VCaP (cell line): Measurements from ENCODE around the gene ARHGAP1.

Source experiments
- H3K27ac ChIP-seq: fragments of 450-650 bp; 2 replicates; pipeline ENCODE4 v1.5.1; 2017
- CTCF ChIP-seq: fragments of 450-650 bp; conservative IDR thresholded peaks from 2 replicates; pipeline ENCODE4 v1.5.1; 2017; ENCODE audit warnings: mild to moderate bottlenecking, moderate library complexity

ARHGAP1 gene

DNA sequence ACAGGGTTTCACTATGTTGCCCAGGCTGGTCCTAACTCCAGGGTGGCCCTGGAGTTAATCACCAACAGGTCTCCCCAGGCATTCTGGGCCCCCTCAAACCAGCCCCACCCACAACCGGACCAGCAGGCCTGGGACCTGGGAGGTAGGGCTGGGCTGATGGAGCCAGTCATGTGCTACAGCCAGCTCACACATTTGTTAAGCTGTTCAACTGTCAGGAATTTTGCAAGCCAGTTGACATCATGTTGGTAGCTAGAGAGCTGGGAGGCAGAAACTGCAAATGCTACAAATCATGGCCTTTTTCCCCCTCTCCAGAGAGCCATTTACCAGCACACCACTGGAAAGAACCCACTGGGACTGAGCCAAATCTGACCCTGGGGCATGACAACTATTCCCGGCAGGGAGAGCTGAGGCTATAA, 6.8 kb downstream of the ARHGAP1 start:
- no peak overlapping the region for H3K27ac ChIP-seq

DNA sequence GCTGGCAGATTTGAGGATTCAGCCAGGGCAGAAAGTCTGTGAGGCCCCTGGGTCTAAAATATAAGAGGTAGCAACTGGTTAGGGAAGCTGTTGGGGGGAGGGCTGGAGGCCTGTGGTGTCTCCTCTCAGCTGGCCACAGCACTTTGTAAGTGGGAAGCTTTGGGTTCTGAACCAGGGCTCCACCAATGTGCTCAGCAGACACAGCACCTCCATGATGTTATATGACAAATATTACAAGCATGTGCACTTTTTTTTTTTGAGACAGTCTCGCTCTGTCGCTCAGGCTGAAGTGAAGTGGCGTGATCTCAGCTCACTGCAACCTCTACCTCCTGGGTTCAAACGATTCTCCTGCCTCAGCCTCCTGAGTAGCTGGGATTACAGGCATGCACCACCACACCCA, 8.0 kb downstream of the ARHGAP1 start:
- TF ChIP-seq CTCF = no peak
- no peak overlapping the region for H3K27ac ChIP-seq

More for the DNA sequence above, 6.8 kb downstream of the ARHGAP1 start:
- no peak for TF ChIP-seq CTCF

DNA sequence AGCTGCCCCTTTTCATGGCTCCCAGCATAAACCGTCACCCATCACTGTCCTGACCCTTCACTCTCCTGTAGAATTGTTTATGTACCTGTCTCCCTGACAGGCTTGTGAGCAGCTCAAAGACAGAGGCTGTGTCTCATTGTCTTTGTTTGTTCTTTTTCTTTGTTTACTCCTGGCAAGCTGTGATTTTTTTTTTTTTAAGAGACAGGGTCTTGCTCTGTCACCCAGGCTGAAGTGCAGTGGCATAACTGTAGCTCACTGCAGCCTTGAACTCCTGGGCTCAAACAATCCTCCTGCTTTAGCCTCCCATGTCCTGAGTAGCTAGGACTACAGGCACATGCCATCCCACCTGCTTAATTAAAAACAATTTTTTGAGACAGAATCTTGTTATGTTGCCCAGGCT, 9.7 kb downstream of the ARHGAP1 start:
- no peak for TF ChIP-seq CTCF
- peak overlapping the region; percentile 48 for H3K27ac ChIP-seq

DNA sequence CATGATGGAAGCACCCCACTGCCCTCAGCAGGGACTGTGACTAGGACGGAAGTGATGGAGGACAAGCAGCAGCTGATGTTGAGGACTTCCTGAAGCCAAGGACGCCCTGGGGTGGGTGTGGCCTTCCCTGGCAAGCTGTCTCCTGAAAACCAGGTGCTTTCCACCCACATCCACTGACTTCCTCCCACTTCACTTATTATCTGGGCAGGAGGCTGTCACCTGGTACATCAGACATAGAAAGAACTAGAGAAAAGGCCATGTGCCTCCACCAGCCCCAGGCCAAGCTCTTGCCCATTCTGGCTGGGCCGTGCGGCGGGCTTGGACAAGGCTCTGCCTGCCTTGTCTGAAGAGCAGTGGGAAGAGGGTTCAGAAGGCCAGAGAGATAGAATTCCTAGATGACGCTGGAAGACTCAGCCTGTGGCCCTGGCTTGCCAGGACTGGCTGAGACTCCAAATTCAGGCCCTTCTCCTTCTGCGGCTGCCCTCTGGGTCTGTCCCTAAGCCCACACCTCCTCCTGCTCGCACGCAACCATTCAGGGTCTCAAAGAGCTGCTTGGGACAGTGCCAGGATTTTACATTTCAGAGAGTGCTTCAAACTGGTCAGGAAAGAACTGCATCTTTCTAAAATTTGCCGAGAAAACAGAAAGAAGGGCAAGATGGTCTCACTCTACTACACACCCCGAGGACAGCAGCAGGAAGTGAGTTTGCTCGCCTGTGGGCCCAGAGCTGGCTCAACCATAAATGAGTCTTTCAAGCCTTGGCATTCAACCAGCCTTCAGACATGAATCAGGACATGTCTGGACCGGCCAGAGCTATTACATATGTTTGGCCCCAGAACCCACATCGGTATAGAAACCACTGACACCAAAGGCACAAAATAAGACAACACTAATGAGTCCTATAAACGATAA, 13.3 kb downstream of the ARHGAP1 start:
- no peak for TF ChIP-seq CTCF
- H3K27ac ChIP-seq = no peak overlapping the region

DNA sequence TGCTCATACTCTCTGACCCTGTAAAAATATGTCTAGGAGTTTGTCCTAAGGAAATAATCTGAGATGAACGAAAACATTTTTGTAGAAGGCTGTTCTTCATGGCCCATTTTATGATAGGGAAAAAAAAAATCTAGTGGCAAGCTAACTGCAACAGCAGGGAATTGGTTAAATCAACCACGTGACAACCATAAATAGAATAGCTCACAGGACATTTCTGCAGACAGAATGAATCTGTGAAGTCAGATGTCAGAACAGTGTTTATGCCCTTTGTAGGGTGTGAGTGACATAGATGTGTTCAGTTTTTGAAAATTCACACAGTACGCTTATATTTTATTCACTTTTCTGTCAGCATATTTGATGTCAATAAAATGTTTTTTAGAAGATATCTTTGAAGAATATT, 16.1 kb downstream of the ARHGAP1 start:
- TF ChIP-seq CTCF = no peak
- no peak overlapping the region for H3K27ac ChIP-seq

DNA sequence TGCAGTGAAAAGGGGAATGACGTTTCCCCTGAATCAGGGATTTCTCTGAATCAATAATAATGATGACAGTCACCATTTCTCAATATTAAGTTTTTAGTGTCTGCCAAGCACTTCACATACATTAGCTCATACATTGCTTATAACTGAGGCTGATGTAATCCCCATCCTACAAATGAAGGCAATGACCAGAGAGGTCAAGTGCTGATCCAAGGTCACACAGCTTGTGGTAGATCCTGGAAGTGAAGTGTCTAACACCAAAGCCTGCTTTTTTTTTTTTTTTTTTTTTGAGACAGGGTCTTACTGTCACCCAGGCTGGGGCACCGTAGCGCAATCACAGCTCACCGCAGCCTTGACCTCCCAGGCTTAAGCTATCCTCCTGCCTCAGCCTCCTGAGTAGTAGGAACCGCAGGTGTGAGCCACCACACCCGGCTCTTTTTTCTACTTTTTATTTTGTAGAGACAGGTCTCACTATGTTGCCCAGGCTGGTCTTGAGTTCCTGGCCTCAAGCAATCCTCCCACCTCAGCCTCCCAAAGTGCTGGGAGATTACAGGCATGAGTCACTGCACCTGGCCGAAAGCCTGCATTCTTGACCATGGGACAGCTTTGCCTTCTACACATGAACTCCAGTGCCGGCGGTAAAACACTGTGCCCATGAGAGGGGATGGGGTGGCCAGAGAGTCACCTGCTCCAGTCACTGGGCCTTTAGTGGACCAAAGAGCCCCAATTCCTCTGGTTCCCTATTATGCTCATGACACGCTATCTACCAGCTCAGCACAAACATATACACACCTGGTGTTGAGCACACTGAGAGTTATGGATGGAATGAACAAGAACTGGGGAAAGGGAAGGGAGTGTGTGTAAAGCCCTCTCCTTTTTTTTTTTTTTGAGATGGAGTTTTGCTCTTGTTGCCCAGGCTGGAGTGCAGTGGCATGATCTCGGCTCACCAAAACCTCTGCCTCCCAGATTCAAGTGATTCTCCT, 17.4 kb downstream of the ARHGAP1 start:
- no peak overlapping the region for H3K27ac ChIP-seq
- TF ChIP-seq CTCF = no peak

GRCh38 chr11:46681814-46682213, 18.6 kb downstream of the ARHGAP1 start:
- TF ChIP-seq CTCF = no peak
- H3K27ac ChIP-seq = no peak overlapping the region
